Astrocyte of the spinal cord (primary cell): ENCODE results near the gene KDM4C.

Source experiments
- DNase-seq: peaks from one replicate; pipeline ENCODE4 v3.0.0; 2011; ENCODE audit warnings: low read depth, low spot score
- H3K4me3 ChIP-seq: 2 replicates; pipeline ENCODE4 v1.5.1; 2011; ENCODE audit warnings: low read depth, mild to moderate bottlenecking, low read length, moderate library complexity
- in situ Hi-C: cut with HindIII; loops from 2 replicates; pipeline ENCODE4 v1.10.0; 2017; ENCODE audit warnings: low sequenced_read_pairs
- TF ChIP-seq, protein P1 (sequence below): IDR thresholded peaks from 2 replicates; pipeline ENCODE4 v1.5.1; 2012; ENCODE audit warnings: low read depth, mild to moderate bottlenecking, low read length, inconsistent platforms

KDM4C gene

DNA sequence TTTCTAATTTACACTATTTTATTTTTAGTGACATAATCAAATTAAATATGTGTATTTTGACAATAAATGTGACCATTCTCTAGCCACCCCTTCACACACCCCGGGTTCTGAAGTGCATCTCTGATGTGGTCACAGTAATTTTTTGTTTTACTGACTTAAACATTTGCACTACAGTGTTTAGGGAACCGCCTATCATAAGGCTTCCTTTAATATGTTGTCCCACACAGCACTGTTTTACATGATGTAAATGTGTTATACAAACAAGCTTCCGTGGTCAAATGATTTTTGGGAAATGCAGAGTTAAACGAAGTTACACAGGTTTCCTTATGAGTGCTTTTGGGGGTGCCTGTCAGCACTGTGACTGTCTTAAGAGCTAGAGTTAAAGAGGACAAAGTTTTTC is 86.5 kb downstream of the KDM4C start:
- H3K4me3 ChIP-seq = no peak overlapping the region
- no peak for DNase-seq
- in situ Hi-C loops = no loop called here
- TF ChIP-seq, protein P1, sequence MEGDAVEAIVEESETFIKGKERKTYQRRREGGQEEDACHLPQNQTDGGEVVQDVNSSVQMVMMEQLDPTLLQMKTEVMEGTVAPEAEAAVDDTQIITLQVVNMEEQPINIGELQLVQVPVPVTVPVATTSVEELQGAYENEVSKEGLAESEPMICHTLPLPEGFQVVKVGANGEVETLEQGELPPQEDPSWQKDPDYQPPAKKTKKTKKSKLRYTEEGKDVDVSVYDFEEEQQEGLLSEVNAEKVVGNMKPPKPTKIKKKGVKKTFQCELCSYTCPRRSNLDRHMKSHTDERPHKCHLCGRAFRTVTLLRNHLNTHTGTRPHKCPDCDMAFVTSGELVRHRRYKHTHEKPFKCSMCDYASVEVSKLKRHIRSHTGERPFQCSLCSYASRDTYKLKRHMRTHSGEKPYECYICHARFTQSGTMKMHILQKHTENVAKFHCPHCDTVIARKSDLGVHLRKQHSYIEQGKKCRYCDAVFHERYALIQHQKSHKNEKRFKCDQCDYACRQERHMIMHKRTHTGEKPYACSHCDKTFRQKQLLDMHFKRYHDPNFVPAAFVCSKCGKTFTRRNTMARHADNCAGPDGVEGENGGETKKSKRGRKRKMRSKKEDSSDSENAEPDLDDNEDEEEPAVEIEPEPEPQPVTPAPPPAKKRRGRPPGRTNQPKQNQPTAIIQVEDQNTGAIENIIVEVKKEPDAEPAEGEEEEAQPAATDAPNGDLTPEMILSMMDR = no peak

DNA sequence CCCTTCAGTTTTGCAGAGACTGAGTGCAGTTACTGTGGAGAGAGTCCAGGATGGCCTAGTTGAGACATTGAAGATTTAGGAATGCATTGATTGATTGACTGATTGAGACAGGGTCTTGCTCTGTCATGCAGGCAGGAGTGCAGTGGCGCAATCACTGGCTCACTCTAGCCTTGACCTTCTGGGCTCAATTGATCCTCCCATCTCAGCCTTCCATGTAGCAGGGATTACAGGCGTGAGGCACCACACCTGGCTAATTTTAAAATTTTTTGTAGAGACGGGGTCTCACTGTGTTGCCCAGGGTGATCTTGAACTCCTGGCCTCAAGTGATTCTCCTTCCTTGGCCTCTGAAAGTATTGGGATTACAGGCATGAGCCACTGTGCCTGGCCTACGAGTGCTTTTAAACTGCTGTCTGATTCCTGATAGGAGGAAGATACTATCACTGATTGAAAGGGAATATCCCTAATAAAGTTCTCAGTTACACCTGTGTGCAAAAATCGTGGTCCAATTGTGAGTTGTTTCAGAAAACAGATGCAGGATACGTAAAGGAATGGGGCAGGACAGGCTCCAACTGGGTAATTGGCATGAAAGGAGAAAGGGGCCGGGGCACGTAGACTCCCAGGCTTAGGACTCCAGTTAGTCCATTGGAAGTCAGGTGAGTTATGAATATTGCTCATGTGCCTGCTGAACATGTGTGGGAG is 87.5 kb downstream of the KDM4C start:
- in situ Hi-C loops = no loop called here
- H3K4me3 ChIP-seq = no peak overlapping the region
- no peak for DNase-seq
- TF ChIP-seq, protein P1 = no peak

DNA sequence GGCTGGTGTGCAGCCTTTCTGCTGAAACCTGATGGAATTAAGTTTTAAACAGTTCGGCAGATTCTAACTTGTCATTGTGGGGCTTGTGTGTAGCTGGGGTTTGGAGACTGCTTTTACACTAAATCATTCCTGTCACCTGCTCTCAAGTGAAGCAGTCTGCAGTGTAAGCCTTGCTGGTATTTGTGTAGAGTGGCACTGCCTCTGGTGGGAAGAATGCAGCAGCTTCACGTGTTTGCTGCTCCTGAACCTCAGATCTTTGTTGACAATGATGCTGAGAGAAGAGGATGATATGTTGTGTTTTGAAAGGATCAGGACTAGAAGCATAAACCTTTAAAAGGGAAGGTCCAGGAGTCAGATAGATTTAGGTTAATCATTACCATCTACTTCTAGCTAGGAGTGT is 88.1 kb downstream of the KDM4C start:
- in situ Hi-C loops = no loop called here
- H3K4me3 ChIP-seq = no peak overlapping the region
- no peak for DNase-seq
- TF ChIP-seq, protein P1 = peak; percentile 47

DNA sequence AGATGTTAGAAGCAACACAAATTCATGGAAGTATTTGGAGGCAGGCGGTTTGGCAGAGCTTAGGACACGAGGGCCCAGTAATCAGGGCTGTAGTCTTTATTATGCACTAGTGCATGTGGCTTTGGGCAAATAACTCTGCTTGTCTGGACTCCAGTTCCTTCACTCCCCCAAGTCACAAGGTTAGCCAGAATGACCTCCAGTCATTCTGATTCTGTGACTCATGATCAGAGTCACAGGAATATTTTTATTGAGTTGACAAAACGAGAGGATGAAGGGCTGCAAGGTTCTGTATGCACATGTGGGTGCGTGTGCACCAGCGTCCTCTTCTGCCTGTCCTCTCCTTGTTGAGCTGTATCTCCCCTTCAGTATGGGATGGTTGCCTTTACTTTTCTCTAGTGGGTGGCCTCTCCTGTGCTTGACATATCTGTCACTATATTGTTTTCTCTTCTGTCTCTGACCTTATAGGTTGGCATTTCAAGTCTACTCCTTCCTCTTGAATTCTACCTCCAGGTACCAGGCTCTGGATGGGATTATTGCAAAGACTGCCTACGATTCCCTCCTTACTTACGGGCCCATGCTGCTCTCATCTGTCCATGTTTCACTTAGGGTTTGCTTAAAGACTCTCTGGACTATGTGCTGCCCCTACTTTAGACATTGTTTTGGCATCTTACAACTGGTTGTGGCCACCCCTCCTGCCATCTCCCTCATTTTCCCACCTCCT is 94.6 kb downstream of the KDM4C start:
- in situ Hi-C loops = no loop called here
- TF ChIP-seq, protein P1 = no peak
- no peak overlapping the region for H3K4me3 ChIP-seq
- DNase-seq = peak; percentile 42

DNA sequence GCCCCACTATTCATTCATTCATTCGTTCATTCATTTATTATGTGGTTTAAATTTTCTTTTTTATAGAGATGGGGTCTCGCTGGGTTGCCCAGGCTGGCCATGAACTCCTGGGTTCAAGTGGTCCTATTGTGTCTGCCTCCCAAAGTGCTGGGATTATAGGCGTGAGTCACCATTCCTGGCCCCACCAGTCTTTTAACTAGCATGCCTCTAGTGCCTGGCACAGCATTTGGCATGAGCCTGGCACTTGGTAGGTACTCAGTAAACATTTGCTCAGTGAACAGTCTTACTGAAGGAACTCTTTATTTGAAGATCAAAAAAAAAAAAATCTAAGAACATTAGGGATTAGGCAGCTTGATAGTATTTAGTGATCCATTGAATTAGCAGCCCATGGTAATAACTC is 98.1 kb downstream of the KDM4C start:
- no peak for DNase-seq
- in situ Hi-C loops = no loop called here
- no peak overlapping the region for H3K4me3 ChIP-seq
- TF ChIP-seq, protein P1 = no peak

DNA sequence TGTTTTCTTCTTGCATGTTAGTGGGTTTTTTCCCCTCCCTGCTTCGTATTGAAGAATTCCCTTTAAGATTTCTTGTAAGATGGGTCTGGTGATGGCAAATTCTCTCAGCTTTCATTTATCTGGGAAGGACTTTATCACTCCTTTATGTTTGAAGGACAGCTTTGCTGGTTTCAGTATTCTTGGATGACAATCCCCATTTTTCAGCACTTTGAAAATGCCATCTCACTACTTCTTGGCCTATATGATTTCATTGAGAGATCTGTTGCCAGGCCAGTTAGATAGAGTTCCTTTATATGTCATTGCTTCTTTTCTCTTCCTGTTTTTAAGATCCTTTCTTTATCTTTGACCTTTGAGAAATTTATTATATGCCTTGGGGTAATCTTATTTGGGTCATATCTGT is 106.3 kb downstream of the KDM4C start:
- no peak for DNase-seq
- TF ChIP-seq, protein P1 = no peak
- in situ Hi-C loops = no loop called here
- no peak overlapping the region for H3K4me3 ChIP-seq
